HG03135 (cell line): ENCODE results near the gene ARHGAP26.
A peak's percentile ranks its signal among the peaks of the same experiment; 100 is the strongest.

Source experiments
- ATAC-seq: cut with Tn5 transposase; IDR thresholded peaks from one replicate; pipeline ENCODE4 v1.9.1; 2021; ENCODE audit warnings: mild to moderate bottlenecking, moderate library complexity; ENCODE audit not compliant: unreplicated experiment

Gene ARHGAP26

DNA sequence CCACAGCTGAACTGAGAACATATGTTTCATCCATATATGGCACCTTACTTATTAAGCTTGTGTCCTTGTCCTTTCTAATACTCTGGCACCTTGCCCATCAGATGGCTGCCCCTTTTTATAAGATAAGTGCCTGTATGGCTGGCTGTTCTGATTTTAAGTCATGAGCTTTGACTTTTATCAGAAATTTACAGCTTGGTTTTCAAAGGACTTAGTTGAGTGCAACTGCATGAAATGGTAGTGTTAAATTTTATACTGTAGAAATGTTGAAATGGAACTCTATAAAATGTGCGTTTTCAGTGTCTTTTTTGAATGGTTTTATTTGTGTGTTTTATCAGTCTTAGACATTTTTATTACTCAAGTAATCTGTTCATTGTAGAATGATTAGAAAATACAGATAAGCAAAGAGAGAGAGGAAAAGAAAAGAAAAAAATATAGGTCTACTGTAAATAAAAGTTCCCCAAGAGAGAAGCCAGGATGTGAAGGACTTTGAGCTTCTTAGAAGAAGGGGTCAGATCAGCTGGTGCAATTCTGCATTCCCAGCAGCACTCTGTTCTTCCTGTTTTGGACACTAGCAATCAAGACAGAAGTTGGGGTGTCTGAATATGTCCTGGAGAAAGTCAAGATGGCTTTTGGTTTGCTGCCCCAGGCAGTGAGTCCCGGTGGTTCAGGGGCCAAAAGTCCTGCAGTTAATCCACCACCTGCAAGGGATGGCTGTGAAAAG, 38.9 kb downstream of the ARHGAP26 start:
- ATAC-seq = no peak

GRCh38 chr5:142810081-142810480, 39.9 kb downstream of the ARHGAP26 start:
- ATAC-seq = no peak

DNA sequence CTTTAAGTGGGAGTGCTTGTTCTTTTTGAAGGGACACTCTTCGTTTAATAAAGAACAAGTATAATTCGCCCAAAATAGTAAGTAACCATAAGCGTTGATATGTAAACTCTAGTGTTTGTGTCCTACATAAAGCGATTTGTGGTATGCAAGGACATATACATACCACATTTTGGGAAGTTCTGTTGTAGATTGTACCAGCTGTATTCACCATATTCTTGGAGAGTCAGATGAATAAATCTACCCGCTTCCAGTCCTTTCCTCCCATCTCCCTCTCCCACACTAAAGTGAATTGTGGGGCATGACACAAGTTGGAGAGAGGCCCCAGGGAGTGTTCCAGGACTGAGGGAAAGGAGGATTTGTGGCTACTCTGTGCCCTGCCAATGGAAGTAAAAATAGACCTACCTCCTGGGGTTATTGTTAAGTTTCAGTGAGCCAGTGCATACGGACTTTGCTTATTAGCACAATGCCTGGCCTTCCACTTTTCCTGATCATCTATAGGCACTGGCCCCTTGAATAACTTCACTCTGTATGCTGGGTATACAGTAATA, 40.6 kb downstream of the ARHGAP26 start:
- ATAC-seq = no peak

GRCh38 chr5:142811866-142812557, 41.8 kb downstream of the ARHGAP26 start:
- no peak for ATAC-seq

DNA sequence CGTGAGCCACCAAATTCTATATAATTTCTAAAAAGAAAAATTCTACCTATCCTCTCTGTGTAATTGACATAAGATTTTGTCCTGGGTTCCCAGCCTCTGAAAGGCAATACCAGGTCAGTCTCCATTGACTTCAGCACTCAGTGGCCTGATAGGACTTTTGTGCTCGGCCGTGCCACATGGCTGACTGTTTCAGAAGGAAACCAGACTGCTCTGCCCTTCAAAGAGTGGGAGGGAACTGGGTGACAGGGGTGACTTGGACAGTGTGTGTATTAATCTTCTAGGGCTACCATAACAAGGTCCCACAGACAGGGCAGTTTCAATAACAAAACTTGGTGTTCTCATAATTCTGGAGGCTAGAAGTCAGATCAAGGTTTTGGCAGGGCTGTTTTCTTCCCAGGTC, 43.0 kb downstream of the ARHGAP26 start:
- no peak for ATAC-seq

DNA sequence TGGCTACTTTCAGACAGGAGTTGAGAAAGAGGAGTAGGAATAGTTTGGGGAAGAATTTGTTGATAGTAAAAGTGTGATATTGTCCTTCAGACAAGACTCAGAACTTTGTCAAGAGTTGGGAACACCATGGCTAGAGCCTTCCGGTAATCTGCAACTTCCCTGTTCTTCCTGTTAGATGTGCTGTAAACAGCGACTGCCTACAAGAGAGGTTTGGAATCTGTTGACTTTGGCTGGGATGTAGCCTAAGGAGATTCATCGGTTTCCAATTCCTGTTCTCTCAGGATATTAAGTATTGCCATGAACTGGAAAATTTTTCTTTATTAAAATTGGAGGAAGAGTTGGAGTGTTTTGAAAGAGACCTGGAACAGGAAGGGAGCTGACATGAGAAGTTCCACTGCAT, 43.9 kb downstream of the ARHGAP26 start:
- no peak for ATAC-seq

GRCh38 chr5:142815469-142815868, 45.3 kb downstream of the ARHGAP26 start:
- ATAC-seq = no peak

DNA sequence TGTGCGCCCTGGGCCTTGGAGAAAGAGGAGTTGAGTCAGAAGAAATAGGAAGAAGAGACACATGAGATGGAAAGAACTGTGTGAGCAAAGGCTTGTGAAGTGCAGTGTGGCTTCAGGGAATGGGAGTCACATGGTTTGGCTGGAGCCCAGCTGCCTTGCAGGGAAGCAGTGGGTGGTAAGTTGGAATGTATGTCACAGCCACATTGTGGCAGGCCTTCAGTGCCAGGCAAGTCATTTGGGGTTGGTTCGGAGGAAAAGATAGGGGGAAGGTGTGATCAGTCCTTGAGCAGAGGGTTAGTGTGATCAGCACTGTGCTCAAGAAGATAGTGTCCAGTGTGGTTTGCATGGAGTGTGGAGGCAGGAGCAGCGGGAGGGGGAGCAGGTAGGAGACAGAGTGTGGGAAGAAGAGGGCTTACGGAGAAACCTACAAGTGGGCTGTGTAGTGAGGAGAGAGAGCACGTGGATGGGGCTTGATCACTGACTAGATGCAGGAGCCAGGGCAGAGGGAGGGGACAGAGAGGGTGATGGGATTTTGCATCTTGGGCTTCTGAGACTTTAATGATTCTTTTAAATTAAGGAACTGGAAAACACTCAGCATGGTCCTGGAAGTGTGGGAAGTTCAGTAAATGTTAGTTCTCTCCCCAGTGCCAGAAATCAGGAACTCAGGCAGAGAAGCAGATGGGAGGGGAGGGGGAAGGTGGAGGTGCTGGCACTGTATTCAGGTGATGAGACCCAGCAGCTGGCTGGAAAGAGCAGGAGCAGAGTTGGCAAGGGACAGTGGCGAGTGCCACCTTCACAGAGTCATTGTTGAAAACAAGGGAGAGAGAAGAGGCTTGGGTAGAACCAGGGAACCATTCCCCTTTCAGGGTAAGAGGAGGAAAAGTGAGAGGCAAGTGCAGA, 46.6 kb downstream of the ARHGAP26 start:
- ATAC-seq = no peak

DNA sequence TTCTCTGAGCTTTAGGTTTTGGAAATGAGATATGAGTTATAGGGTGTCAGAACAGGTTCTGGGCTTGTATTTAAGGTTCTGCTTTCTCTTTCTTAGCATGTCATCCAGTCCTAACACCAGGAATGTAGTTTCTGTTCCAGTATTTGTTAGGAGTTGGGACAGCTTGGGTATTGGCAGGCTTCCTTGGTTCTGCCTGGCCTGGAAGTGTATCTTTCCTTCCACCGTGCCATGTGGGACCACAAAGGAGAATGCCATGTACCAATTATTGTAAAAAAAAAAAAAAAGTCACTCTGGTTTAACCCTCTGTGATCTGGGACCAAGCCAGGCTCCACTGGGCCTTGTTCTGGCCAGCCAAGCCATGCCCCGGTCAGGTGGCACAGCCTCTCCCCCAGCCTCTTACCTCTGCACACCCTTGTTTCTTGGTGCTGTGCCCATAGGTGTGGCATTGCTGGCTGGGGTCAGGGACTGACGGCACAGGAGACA, 47.8 kb downstream of the ARHGAP26 start:
- ATAC-seq = no peak

DNA sequence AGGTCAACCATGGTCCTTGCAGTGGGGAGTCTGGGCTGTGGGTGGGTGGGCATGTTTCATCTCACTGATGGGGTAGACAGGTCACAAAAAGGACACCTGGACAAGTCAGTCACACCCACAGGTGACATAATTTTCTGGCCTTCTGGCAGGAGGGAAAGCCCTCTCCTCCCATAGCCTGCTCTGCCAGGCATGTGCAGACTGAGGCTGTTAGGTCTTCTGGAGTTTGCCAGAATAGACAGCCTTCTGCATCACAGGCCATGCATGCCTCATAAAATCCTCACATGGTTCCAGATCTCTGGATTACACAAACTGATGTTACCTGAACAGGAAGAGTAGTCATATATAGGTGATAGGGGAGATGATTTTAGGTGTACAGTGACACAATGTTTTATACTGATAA, 49.1 kb downstream of the ARHGAP26 start:
- ATAC-seq = no peak

GRCh38 chr5:142819825-142820224, 49.6 kb downstream of the ARHGAP26 start:
- no peak for ATAC-seq

- ATAC-seq = no peak
Observed at GRCh38 chr5:142820447-142820846, 50.3 kb downstream of the ARHGAP26 start.

DNA sequence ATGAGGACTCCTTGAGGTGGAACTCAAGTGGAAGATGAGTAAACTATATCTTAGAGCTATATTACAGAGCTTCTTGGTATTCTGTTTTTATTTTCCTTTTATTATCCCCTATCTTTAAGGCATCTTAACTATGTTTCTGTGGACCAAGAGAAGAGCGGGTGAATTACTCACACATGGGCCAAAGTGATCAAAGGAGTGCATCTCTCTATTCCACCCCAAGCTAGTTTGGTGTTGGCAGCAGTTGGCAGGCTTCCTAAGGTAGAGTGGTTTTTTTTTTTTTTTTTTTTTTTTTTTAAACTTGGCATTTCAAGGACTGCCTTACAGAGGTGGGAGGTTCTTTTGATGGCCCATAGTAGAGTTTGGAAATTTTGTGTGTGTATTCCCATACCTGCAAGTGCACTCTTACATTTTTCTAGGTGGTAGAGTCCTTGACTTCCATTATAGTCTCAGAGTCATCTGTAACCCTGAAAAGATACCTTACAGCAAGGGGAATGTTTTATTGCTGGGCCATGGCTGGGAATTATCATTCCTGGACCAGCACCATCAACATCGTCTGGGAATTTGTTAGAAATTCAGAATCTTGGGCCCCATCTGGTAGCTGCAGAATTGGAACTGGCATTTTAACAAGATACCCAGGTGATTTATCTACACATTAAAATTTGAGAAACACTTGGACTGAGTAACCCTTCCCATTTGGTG, 51.0 kb downstream of the ARHGAP26 start:
- ATAC-seq = no peak

- peak; percentile 79 for ATAC-seq
Observed at GRCh38 chr5:142821733-142822487, 51.7 kb downstream of the ARHGAP26 start.

DNA sequence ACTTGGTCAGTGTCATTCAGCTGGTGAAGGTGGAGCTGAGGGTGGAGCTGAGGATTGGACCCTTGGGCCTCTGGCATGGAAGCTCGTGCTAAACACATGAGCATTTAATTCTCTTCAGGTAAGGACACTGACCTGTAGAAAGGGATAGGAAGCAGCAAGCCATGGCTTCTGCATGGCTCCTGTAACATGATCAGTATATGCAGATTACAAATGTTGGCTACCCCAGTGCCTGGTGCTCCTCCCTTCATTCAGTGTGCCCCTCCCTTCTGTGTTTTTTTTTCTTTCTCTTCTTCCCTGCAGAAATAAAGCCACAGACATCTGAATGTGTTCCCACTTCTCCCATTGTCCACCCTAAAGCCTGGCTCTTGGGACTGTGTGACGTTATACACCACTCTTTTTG, 52.9 kb downstream of the ARHGAP26 start:
- no peak for ATAC-seq

- no peak for ATAC-seq
Observed at GRCh38 chr5:142823806-142824205, 53.6 kb downstream of the ARHGAP26 start.

- no peak for ATAC-seq
Observed at GRCh38 chr5:142824391-142824790, 54.2 kb downstream of the ARHGAP26 start.

DNA sequence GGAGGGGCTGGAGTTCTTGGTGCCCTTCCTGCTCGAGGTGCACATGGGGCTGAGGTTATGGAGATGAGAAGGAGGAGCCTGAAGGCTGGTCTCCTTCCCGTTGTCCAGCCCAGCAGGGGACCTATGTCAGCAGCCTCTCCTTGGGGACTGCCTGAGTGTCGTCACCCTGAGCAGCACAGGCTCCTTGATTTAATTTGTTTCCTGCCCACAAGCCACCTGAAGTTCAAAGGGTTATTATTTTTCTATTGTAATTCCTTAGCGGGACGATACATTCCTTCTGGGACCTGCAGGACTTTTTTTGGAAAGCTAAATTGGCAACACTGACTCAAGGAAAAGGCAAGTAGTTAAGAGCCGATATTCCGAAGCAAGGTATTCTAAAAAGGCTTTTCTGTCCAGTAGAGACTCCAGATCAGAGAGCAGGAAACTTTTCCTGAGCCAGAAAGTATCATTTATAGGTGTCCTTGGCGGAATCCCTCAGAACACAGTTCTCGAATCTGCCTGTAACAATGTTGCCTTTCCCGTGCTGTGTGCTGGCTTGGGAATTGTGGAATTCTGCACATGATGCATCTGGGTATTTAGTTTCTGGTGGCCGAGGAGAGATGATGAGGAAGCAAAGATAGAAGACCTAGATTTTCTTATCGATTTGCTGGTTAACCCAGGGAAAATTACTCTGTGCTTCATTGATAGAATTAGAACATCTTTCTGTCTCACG, 55.4 kb downstream of the ARHGAP26 start:
- no peak for ATAC-seq

DNA sequence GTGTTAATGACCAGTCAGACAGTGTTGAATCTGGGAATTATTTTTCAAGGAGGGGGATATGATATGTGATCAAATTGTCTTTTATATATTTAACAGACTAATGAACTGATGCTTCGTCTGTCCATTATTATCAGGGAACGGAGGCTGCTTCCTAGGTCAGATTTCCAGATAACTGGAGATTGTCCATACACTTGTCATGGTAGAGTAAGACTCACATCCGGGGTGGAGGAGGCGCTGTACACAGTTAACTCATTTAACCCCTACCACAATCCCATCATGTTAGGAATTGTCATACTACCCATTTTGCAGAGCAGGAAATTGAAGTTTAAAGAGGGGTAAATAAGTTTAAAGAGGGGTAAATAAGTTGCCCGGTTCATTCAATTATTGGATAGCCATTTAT, 55.9 kb downstream of the ARHGAP26 start:
- ATAC-seq = no peak
